CD8-positive, alpha-beta memory T cell (primary cell): Measurements from ENCODE around the gene CRTC2. TPM values are rescaled to one million over a fixed set of nuclear protein-coding genes. Genes with fewer than 3 reads are reported as not detected.

ENCODE experiments used
- CTCF ChIA-PET: fragments of 350-600 bp; sonication (Branson Sonifier 250); formaldehyde crosslinking; loops from one replicate; lab custom pipeline; 2021; ENCODE audit warnings: antibody characterized with exemption; lab: Charles Lee
- POLR2A ChIA-PET: fragments of 350-600 bp; sonication (Branson Sonifier 250); formaldehyde crosslinking; loops from one replicate; lab custom pipeline; 2021; ENCODE audit warnings: antibody characterized with exemption; lab: Charles Lee
- DNase-seq, 5 donors: peaks; one replicate each; pipeline versions ENCODE4 v3.0.0 to v3.0.0-alpha.2; 2020 to 2022; ENCODE audit warnings: mixed read lengths in 1 of 5
- H3K27ac ChIP-seq: one replicate; pipeline ENCODE4 v1.7.0; 2013; ENCODE audit warnings: low read depth, mild to moderate bottlenecking, low read length, moderate library complexity
- H3K27me3 ChIP-seq: 2 replicates; pipeline ENCODE4 v1.7.0; 2013; ENCODE audit warnings: low read length, mild to moderate bottlenecking; ENCODE audit not compliant: insufficient read depth, poor library complexity, severe bottlenecking
- H3K36me3 ChIP-seq: 2 replicates; pipeline ENCODE4 v1.7.0; 2013; ENCODE audit warnings: mild to moderate bottlenecking, low read length, moderate library complexity; ENCODE audit not compliant: insufficient read depth
- H3K4me1 ChIP-seq: 2 replicates; pipeline ENCODE4 v1.7.0; 2013; ENCODE audit warnings: mild to moderate bottlenecking, low read length, moderate library complexity; ENCODE audit not compliant: insufficient read depth
- H3K4me3 ChIP-seq: 2 replicates; pipeline ENCODE4 v1.7.0; 2013; ENCODE audit warnings: mild to moderate bottlenecking, low read length
- H3K9me3 ChIP-seq: 2 replicates; pipeline ENCODE4 v1.7.0; 2013; ENCODE audit warnings: mild to moderate bottlenecking, low read length
- H3K27ac Mint-ChIP-seq, 8 donors: one replicate each; pipeline ENCODE4 v1.8.0; 2020 to 2021; ENCODE audit warnings: mixed read lengths in 8 of 8, mild to moderate bottlenecking in 6 of 8, inconsistent platforms in 3 of 8, moderate library complexity in 3 of 8
- H3K27me3 Mint-ChIP-seq, 2 donors: one replicate each; pipeline ENCODE4 v1.8.0; 2020 to 2021; ENCODE audit warnings: mixed read lengths in 2 of 2, mild to moderate bottlenecking in 1 of 2, moderate library complexity in 1 of 2
- H3K36me3 Mint-ChIP-seq, 3 donors: one replicate each; pipeline ENCODE4 v1.8.0; 2020 to 2021; ENCODE audit warnings: mixed read lengths in 3 of 3, inconsistent platforms in 1 of 3, mild to moderate bottlenecking in 1 of 3
- H3K4me1 Mint-ChIP-seq, 3 donors: one replicate each; pipeline ENCODE4 v1.8.0; 2020 to 2021; ENCODE audit warnings: mixed read lengths in 3 of 3, inconsistent platforms in 1 of 3, mild to moderate bottlenecking in 1 of 3
- H3K4me3 Mint-ChIP-seq, 7 donors: one replicate each; pipeline ENCODE4 v1.8.0; 2020 to 2021; ENCODE audit warnings: mixed read lengths in 7 of 7, mild to moderate bottlenecking in 6 of 7, moderate library complexity in 4 of 7, inconsistent platforms in 2 of 7
- H3K9me3 Mint-ChIP-seq, 5 donors: one replicate each; pipeline ENCODE4 v1.8.0; 2020 to 2022; ENCODE audit warnings: mixed read lengths in 5 of 5, mild to moderate bottlenecking in 3 of 5, moderate library complexity in 2 of 5, inconsistent platforms in 1 of 5
- polyA plus RNA-seq: library from polyadenylated mRNA; unstranded; fragments of 300-500 nt; fragmentation: Illumina TruSeq; gene quantifications from one replicate; pipeline ENCODE4 v1.2.3, GENCODE V29; 2021
- total RNA-seq, 2 experiments: library from RNA; stranded (reverse); gene quantifications; one replicate each; pipeline ENCODE4 v1.2.3, GENCODE V29; 2021

The CRTC2 gene
- total and polyA plus RNA-seq, 3 experiments from 2014 or later: 38.9 to 63.2 (median 53.9) TPM

DNA sequence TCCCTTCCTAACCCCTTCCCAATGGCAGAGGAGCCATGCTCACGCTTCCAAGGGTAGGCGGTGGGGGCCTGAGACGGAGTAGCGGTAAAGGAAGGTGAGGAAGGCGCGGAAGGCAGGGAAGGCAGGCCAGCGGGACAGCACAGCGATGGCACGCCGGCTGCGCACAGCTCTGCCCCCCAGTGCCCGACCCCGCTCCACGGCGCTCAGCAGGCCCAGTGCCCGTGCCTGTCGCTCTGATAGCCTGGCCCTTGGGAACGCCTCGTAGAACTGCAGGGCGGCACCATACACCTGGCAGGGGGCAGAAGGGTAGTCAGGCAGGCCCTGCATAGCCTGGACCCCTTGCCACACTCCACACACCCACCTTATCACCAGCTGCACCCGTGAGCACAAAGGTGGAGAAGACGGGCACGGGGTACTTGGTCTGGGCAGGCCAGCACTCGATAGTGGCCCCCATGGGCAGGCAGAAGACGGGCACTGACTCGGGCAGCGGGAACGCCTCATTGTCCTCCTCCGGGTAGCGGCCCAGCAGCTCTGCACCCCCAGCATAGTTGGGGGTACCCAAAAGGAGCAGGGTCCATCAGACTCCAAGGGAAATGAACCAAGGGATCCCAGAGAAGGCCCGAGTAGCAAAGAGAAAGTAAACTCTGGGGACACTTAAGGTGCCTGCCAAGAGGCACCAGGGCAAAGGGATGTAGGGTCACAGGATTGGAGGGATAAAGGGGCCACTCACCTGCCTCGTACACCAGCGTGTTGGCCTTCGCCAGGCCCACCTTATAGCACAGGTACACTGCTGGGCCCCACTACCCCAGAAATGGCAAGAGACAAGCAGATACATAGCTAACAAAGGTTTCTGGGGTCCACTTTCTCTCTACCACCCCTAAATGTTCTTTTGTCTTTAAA, 16.3 kb downstream of the CRTC2 start:
- no peaks in the 10 kb centered on the region for H3K9me3 ChIP-seq
- H3K27me3 Mint-ChIP-seq: peaks cover 0 to 8% of the 10 kb centered on the region in 2 donors
- H3K4me3 Mint-ChIP-seq: peak overlapping the region in 3 of 7 donors; percentile 20 to 72 (median 32)
- no peaks in the 10 kb centered on the region for H3K27me3 ChIP-seq
- H3K36me3 Mint-ChIP-seq: peaks cover 3 to 82% (median 13%) of the 10 kb centered on the region in 3 donors
- no peak overlapping the region for H3K4me3 ChIP-seq
- CTCF ChIA-PET: interaction anchor here (1.1 to 6.0 kb wide), 2 partner anchors 21 kb away, joined by 3 to 58 read pairs; partner anchors contain the start of gene GATAD2B
- peak overlapping the region; percentile 26 to 90 (median 52) for H3K27ac Mint-ChIP-seq
- POLR2A ChIA-PET: interaction anchor here (1.7 kb wide), 1 partner anchor 19 kb away, joined by 4 read pairs; no protein-coding TSS in a partner anchor
- no peak for DNase-seq
- peaks cover 46% of the 10 kb centered on the region for H3K36me3 ChIP-seq
- H3K4me1 Mint-ChIP-seq: peaks cover 35 to 59% (median 47%) of the 10 kb centered on the region in 3 donors
- no peak overlapping the region for H3K27ac ChIP-seq
- peaks cover 30% of the 10 kb centered on the region for H3K4me1 ChIP-seq
- H3K9me3 Mint-ChIP-seq: no peaks in the 10 kb centered on the region

DNA sequence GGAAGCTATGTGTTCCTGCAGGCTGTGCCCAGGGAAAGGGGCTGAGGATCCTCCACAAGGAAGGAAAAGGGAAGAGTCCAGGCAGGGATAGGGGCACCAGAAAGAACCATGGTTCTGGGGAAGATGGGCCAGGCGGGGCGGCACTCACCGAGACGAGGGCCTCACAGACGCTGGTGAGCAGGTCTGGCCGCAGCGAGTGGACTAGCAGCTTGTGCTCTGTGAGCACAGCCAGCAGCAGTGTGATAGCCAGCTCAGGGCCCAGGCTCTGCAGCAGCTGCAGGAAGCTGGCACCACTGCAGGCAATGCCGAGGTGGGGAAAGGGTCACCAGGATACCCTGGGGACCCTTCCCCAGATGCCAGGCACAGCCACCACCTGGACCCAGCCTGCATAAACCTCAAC, 17.7 kb downstream of the CRTC2 start:
- Mint-ChIP-seq H3K27ac (peak overlapping the region in 5 of 8 donors; percentile 63 to 90 (median 70)), H3K36me3 (peaks cover 6 to 89% (median 19%) of the 10 kb centered on the region in 3 donors), H3K9me3 (no peaks in the 10 kb centered on the region), H3K4me3 (no peak overlapping the region), H3K4me1 (peaks cover 37 to 55% (median 42%) of the 10 kb centered on the region in 3 donors), H3K27me3 (peaks cover 0 to 8% of the 10 kb centered on the region in 2 donors)
- POLR2A ChIA-PET: interaction anchor here (0.8 to 1.7 kb wide), 3 partner anchors 17 to 53 kb away, joined by 4 to 6 read pairs (median 4); partner anchors contain the start of gene CREB3L4
- no peak overlapping the region for H3K27ac ChIP-seq
- H3K4me3 ChIP-seq: no peak overlapping the region
- H3K9me3 ChIP-seq: no peaks in the 10 kb centered on the region
- CTCF ChIA-PET: interaction anchor here (1.0 to 2.5 kb wide), 3 partner anchors 10 to 143 kb away, joined by 4 to 6 read pairs (median 6); partner anchors contain the start of gene GATAD2B
- peaks cover 58% of the 10 kb centered on the region for H3K36me3 ChIP-seq
- H3K4me1 ChIP-seq: peaks cover 25% of the 10 kb centered on the region
- DNase-seq: no peak
- no peaks in the 10 kb centered on the region for H3K27me3 ChIP-seq

DNA sequence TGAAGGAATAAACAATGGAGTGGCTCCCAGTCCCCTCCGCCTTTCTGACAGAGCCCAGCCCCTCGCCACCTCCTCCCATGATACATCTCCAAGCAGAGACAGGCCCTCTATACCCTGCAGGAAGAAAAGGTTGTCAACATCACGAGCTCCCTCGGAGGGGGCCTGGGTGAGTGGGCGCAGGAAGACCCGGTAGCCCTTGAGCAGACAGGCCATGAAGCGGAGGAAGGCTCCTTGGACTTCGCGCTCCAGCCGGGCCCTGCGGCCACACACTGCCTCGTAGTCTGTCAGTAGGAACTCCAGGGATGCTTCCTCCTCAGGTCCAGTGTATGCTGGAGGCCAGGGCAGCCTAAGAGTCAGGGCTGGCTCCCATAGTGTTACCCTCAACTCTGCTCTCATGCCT, 18.9 kb downstream of the CRTC2 start:
- Mint-ChIP-seq H3K4me3 (no peak overlapping the region), H3K4me1 (peaks cover 29 to 44% (median 32%) of the 10 kb centered on the region in 3 donors), H3K27ac (peak overlapping the region in 2 of 8 donors; percentile 38 to 68), H3K36me3 (peaks cover 6 to 89% (median 19%) of the 10 kb centered on the region in 3 donors), H3K27me3 (peaks cover 0 to 4% of the 10 kb centered on the region in 2 donors), H3K9me3 (no peaks in the 10 kb centered on the region)
- ChIA-PET POLR2A (interaction anchor here (1.4 kb wide), 1 partner anchor 28 kb away, joined by 4 read pairs; the partner anchor contains the start of gene CREB3L4), CTCF (interaction anchor here (2.2 to 2.5 kb wide), 2 partner anchors 17 to 142 kb away, joined by 6 read pairs; partner anchors contain the start of gene GATAD2B)
- Histone ChIP-seq H3K27me3 (no peaks in the 10 kb centered on the region), H3K4me1 (peaks cover 21% of the 10 kb centered on the region), H3K4me3 (no peak overlapping the region), H3K36me3 (peaks cover 63% of the 10 kb centered on the region), H3K9me3 (no peaks in the 10 kb centered on the region), H3K27ac (no peak overlapping the region)
- DNase-seq: no peak

DNA sequence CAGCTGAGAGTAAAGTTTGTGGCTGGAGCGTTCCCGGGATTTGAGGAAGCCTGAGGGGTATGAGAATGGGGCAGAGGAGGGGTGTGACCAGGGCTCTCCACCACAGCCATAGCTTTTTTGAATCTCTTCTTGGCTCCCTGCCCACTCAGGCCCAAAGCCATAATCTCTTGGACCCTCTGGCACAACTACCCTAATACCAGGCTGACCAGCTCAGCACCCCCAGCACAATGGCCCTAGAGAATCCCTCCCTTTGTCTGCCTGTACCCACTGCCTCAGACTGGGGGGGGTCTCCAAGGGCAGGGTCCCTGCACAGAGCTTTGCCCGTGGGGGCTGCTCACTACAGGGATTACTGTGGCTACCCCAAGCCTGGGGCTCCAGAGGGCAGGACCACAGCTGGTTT, 19.4 kb downstream of the CRTC2 start:
- Mint-ChIP-seq H3K4me3 (no peak overlapping the region), H3K27me3 (peaks cover 0 to 4% of the 10 kb centered on the region in 2 donors), H3K36me3 (peaks cover 6 to 92% (median 19%) of the 10 kb centered on the region in 3 donors), H3K9me3 (no peaks in the 10 kb centered on the region), H3K4me1 (peaks cover 24 to 39% (median 27%) of the 10 kb centered on the region in 3 donors), H3K27ac (peak overlapping the region in 4 of 8 donors; percentile 35 to 74 (median 53))
- peaks cover 66% of the 10 kb centered on the region for H3K36me3 ChIP-seq
- no peak overlapping the region for H3K27ac ChIP-seq
- ChIA-PET POLR2A (no interaction called here), CTCF (interaction anchor here (1.6 to 2.5 kb wide), 3 partner anchors 7 to 141 kb away, joined by 5 to 6 read pairs (median 6); partner anchors contain the start of genes DENND4B and GATAD2B)
- H3K4me1 ChIP-seq: peaks cover 16% of the 10 kb centered on the region
- no peak overlapping the region for H3K4me3 ChIP-seq
- H3K9me3 ChIP-seq: no peaks in the 10 kb centered on the region
- peak in 1 of 5 donors; percentile 22 for DNase-seq
- H3K27me3 ChIP-seq: no peaks in the 10 kb centered on the region

DNA sequence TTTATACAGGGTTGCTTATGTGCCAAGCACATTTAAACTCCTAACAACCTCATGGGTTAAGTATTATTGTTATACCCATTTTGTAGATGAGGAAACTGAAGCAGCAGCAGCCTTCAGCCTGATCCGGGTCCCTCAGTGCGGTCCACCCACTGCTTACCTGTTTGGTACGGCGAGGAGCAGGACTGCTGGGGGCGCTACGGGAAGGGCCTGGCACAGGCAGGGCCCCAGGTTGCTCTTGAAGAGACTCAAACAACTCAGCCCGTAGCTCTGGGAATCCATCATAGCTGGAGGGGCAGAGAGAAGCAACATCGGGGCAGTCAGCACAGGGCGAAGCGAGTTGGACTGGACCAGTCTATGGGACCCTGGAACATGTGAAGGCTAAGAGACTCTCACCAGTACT, 21.1 kb downstream of the CRTC2 start:
- no peaks in the 10 kb centered on the region for H3K9me3 Mint-ChIP-seq
- H3K36me3 Mint-ChIP-seq: peaks cover 6 to 92% (median 19%) of the 10 kb centered on the region in 3 donors
- peaks cover 11 to 22% (median 12%) of the 10 kb centered on the region in 3 donors for H3K4me1 Mint-ChIP-seq
- ChIA-PET CTCF (interaction anchor here (1.0 to 1.6 kb wide), 2 partner anchors 9 to 49 kb away, joined by 3 to 5 read pairs; partner anchors contain the start of genes DENND4B and RAB13), POLR2A (no interaction called here)
- H3K4me3 Mint-ChIP-seq: no peak overlapping the region
- Histone ChIP-seq H3K4me3 (no peak overlapping the region), H3K36me3 (peaks cover 71% of the 10 kb centered on the region), H3K9me3 (no peaks in the 10 kb centered on the region), H3K27ac (no peak overlapping the region), H3K4me1 (peaks cover under 1% of the 10 kb centered on the region), H3K27me3 (no peaks in the 10 kb centered on the region)
- peak overlapping the region in 1 of 8 donors; percentile 33 for H3K27ac Mint-ChIP-seq
- peaks cover 0 to 4% of the 10 kb centered on the region in 2 donors for H3K27me3 Mint-ChIP-seq
- no peak for DNase-seq

DNA sequence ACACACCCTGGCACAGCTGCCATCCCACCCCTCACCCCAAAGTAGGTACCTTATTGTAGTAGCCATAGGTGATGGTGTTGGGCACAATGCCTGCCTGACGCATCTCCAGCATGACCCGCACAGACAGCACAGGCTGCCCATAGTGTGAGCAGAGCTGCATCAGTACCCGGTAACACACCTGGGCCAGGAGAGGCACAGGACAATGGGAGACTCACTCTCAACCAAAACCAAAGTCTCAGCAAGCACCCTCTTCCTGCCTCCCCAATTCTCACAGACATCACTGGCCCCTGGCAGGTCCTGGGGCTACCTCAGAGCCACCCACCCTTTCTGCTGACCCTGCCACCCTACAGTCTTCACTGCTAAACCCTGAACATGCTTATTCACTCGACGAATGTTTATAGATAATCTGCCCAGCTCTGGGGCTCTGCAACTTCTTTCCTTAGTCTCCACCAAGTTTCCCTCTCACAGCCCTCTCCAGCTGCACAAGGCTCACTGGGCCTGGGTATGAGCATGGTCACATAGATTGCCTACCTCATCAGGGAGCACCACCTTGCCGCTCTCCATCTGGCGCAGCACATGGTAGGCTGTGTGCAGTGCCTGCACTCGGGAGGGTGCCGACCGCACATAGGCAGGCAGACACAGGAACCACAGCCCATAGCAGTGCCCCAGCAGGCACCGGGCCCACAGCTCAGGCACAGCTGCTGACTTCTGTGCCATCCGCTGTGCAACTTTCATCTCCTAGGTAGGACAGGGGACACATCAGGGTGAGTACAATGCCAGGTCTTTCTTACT, 22.2 kb downstream of the CRTC2 start:
- DNase-seq: peak in 1 of 5 donors; percentile 43
- no peak overlapping the region for H3K4me3 ChIP-seq
- POLR2A ChIA-PET: no interaction called here
- Mint-ChIP-seq H3K36me3 (peaks cover 6 to 89% (median 19%) of the 10 kb centered on the region in 3 donors), H3K4me3 (no peak overlapping the region), H3K27me3 (peaks cover 0 to 4% of the 10 kb centered on the region in 2 donors), H3K4me1 (peaks cover 6 to 14% (median 9%) of the 10 kb centered on the region in 3 donors), H3K27ac (peak overlapping the region in 5 of 8 donors; percentile 21 to 73 (median 57)), H3K9me3 (no peaks in the 10 kb centered on the region)
- H3K27ac ChIP-seq: no peak overlapping the region
- no peaks in the 10 kb centered on the region for H3K9me3 ChIP-seq
- CTCF ChIA-PET: no interaction called here
- H3K36me3 ChIP-seq: peaks cover 68% of the 10 kb centered on the region
- no peaks in the 10 kb centered on the region for H3K27me3 ChIP-seq
- no peaks in the 10 kb centered on the region for H3K4me1 ChIP-seq

DNA sequence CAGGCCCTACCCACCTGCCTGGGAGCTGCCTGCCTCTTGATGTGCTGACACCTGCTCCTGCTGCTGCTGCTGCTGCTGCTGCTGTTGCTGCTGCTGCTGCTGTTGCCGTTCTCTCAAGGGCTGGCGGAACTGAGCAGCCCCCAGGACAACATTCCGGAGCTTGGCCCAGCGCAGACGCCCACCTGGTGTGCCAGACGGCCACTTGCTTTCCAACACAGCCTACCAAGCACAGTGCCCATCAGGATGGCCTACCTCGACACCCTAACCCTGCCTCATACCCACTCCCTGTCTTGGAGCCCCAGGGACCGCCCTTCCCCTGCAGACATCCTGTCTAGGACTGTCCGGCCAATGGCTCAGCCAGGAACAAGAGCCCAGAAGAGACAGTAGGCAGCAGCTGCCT, 23.7 kb downstream of the CRTC2 start:
- peaks cover 6 to 88% (median 9%) of the 10 kb centered on the region in 3 donors for H3K36me3 Mint-ChIP-seq
- H3K27ac Mint-ChIP-seq: peak overlapping the region in 1 of 8 donors; percentile 52
- CTCF ChIA-PET: no interaction called here

More for the DNA sequence above, 23.7 kb downstream of the CRTC2 start:
- Histone ChIP-seq H3K36me3 (peaks cover 65% of the 10 kb centered on the region), H3K27me3 (no peaks in the 10 kb centered on the region), H3K9me3 (no peaks in the 10 kb centered on the region), H3K27ac (no peak overlapping the region), H3K4me1 (no peaks in the 10 kb centered on the region), H3K4me3 (no peak overlapping the region)
- no peaks in the 10 kb centered on the region for H3K9me3 Mint-ChIP-seq
- DNase-seq: peak in 1 of 5 donors; percentile 27
- no peaks in the 10 kb centered on the region for H3K27me3 Mint-ChIP-seq
- H3K4me3 Mint-ChIP-seq: no peak overlapping the region
- POLR2A ChIA-PET: no interaction called here
- peaks cover 1 to 4% (median 2%) of the 10 kb centered on the region in 3 donors for H3K4me1 Mint-ChIP-seq
